C1 segment of cervical spinal cord (tissue), 14 donors: Measurements from ENCODE around the gene TFRC.
"Not testable (repeated sequence)": the region's sequence is repeated elsewhere in the genome, so short reads cannot be mapped to it uniquely, and the experiment has no call there.

Source experiments
- DNase-seq, 14 donors: peaks; one replicate each; lab custom pipeline; 2025; lab: John Stamatoyannopoulos, UW

The TFRC gene

DNA sequence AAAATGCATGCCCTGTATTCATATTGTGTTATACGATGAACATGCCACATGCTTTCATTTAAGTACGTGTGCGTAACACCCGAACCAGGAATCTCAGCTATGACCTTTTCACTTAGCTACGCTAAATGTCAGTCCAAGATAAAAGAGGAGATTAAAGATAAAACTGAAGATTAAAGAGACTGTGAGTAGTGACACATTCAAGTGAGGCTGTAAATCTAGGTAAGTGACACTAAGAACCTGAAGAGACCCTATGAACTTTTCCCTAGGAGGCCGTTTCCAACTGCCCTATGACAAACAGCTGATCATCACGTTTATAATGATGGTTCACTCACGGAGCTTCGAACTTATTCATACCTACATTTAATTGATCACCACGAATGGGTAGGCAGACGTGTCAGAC, 32.2 kb downstream of the TFRC start:
- DNase-seq, result no peak

DNA sequence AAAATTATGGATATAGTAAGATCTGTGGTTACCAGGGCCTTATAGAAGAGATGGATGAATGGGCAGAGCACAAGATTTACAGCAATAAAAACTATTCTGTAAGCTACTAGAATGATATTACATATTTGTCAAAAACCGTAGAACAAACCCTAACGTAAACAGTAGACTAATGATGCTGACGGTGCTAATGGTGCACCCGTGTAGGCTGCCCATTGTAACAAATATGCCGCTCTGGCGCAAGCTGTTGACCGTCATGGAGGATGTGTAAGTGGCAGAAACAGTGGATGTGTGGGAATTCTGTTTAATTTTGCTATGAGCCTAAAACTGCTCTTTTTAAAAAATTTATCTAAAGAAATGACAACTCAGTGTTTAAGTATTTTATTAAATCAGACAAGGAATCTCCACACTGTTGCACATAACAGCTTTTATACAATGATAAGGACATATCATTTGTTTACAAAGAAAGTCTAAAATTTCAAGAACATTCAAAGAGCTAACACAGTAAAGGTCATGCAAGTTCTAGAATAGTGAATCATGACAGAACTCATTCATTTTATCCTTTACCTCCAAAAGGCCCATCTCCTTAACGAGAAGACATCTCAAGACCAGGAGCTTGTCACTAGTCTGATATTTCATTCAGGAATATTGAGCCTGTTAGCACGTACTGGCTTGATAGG, 32.8 kb downstream of the TFRC start:
- DNase-seq, result no peak

DNA sequence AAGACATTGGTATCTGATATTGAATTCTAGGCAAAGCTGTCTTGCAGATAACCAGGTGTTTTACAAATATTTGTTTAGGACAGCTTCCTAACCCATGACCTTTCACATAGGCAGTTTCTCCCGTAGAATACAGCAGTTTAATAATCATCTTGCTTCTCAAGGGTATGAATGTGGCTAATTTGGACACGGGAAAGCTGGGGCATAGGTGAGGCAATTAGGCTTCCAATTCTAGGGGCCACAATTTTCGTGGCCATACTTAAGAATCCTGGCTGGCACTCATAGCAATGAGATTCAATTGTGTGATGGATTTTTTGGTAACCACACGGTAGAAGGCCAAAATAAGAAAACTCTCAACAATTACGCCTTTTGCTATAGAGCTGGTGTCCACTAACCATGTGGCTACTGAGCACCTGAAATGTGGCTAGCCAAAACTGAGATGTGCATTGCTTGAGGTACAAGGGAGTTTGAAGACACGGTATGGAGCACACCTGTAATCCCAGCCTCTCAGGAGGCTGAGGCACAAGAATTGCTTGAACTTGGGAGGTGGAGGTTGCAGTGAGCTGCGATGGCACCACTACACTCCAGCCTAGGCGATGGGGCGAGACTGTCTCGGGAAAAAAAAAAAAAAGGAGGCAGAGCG, 34.4 kb downstream of the TFRC start:
- DNase-seq, result no peak

DNA sequence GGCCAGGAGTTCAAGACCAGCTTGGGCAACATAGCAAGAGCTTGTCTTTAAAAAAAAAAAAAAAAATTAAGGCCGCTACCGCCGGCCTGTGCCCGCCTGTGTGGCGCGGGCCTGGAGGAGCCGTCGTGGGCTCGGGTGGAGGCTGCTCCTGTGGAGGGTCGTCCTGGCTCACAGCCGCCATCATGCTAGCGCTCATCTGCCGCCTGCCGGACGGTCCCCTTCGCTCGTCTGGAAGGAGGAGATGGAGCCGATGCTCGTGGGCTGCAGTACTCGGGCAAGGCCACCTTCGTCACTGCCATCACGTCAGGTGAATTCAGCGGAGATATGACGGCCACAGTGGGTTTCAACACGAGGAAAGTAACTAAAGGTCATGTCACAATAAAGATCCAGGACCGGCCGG, 37.4 kb downstream of the TFRC start:
- no peak for DNase-seq

DNA sequence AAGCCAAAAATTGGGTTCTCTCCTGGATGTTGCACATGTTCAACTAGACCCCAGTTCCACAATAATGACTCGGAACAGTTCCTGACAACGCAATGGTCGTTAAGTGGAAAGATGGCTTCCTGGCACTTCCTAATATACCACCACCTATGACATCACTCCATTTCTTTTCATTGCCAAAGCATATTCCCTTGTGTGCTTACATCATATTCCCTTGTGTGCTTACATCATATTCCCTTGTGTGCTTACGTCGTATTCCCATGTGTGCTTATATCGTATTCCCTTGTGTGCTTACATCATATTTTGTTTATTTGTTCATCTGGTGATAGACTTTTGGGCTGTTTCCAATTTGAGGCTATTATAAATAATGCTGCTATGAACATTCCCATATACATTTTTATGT, 39.2 kb downstream of the TFRC start:
- DNase-seq, result no peak

DNA sequence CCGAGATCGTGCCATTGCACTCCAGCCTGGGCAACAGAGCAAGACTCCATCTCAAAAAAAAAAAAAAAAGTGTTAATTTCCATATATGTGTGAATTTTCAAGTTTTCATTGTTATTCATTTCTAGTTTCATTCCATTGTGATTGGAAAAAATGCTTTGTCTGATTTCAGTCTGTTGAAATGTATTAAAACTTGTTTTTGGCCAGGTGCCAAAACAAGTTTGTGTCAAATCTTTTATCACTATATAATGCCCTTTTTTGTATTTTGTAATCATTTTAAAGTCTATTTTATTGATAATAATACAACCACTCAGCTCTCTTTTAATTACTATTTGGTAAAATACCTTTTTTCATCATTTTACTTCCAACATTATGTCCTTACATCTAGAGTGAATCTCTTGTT, 42.5 kb downstream of the TFRC start:
- no peak for DNase-seq

DNA sequence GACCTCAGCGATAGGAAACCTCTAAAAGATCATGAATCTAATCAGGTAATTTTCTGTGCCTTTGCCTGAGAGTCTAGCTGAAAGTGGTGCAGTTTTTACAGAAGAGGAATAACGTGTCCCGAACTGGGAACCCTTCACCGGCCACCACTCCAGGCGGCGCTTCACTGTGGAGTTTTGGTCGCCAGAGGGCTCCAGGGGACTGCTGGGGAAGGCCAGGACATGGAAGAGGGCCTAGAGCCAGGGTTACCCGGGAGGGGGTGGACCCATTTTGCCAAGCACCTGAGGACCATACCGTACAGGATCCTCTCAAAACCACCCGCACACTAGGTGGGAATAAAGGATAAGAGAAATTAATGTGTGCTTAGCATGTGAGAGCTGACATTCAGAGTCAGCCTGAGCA, 55.8 kb downstream of the TFRC start:
- DNase-seq, result not testable (repeated sequence)

DNA sequence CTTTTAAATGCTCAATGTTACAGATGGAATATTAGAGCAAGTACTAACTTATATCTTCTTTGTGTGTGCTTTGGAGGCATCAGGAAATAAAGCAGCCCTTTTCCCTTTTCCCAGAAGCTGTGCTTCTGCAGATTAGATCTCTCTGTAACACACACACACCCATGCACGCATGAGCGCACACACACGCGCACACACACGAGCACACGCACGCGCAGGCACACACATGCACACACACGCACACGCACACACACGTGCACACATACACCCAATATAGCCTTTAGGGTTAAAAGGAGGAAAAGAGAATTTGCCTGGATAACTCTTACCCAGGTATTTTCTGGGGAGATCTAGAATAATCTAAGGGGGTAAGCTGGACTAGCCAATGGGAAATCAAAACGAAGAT, 56.9 kb downstream of the TFRC start:
- DNase-seq, result no peak

DNA sequence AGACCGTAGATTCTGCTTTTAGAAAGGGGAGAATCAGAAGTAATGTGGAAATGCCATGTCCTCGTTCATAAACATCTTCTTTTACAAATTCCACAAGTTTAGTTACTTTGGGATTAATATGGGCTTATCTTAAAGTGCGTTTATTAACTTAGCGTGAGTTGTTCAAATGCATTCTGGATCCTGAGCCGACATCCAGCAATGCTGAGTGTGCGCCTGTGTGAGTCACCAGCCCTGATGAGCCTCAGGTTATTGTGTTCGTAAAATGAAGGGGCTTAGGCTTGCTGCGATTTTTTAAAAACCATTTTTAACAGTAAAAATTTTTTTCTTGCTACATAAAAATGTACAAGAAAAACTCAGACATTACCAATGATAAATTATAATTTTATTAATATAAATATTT, 57.9 kb downstream of the TFRC start:
- DNase-seq, result no peak

DNA sequence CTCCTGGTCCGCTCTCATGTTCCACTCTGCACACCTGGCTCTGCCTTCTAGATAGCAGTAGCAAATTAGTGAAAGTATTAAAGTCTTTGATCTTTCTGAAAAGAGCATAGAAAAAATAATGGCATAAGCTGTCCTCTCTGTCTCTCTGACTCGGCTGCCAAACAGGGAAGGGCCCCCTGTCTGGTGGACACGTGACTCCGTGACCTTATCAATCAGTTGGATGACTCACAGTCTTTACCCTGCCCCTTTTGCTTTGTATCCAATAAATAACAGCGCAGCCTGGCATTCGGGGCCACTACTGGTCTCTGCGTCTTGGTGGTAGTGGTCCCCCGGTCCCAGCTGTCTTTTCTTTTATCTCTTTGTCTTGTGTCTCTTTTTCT, 59.4 kb downstream of the TFRC start:
- not testable (repeated sequence) for DNase-seq

DNA sequence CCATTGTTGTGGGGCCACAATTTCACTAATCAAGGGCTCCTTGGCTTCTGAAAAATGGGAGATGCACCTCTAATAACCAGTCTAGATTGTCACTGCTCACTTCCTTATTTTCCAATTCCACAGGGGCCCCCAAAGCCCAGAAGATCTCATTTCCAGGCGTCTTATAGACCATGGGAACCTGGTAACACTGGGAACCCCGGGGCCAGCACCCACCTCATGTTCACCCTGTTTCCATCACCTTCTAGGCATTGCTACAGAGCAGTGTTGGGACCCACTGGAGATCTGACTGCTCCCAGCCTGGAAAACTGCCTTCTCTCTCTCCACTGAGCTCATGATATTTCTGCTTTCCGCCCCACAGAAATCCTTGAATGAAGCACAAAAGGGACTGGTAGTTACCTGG, 61.5 kb downstream of the TFRC start:
- no peak for DNase-seq

DNA sequence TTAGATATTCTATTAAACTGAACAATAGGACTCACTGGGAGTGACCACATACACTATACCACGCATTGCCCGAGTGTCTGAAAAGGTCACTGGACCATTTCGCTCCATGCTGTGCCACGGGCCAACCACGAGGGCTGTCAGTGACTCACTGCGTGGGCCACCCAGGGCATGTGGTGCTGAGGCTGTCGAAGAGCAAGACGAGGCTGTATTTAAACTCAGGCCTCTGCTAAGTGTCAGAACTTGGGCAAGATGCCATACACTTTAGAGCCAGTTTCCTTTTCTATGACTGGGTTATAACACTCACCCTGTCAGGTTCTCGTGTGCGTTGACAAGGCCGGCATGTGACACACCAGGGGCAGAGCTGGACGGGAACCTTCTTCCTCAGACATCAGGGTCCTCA, 62.3 kb downstream of the TFRC start:
- not testable (repeated sequence) for DNase-seq

DNA sequence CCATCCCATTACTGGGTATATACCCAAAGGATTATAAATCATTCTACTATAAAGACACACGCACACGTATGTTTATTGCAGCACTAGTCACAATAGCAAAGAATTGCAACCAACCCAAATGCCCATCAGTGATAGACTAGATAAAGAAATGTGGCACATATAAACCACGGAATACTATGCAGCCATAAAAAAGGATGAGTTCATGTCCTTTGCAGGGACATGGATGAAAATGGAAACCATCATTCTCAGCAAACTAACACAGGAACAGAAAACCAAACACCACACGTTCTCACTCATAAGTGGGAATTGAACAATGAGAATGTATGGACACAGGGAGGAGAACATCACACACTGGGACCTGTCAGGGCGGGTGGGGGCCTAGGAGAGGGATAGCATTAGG, 63.7 kb downstream of the TFRC start:
- DNase-seq, result not testable (repeated sequence)

DNA sequence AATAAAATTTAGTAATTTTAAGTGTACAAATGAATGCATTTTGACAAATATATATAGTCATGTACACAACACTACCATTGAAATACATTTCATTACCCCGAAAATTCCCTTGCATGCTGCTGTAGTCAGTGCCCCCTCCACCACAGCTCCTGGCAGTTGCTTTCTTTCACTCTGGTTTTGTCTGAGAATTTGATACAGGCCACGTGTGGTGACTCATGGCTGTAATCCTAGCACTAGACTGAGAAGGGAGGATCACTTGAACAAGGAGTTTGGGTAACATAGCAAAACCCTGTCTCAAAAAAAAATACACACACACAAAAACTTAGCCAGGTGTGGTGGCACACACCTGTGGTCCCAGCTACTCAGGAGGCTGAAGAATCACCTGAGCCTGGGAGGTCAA, 65.4 kb downstream of the TFRC start:
- no peak for DNase-seq

DNA sequence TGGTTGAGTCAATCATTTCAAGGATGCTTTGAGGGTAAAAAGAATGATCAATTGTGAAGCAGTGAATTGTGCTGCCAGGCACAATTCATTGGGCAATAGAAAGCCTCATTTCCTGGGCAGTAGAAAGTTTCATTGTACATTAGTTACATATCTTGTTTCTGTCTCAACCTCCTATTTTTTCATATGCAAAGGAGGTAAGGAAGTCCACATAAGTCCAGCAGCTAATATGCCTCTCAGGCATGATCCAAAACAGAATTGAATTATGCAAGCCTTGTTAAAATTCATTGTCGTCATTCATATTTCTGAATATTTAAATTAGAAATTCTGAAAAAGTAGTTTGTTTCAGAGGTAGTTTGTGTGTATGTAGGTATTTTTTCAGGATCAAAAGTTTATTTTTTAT, 65.8 kb downstream of the TFRC start:
- DNase-seq, result no peak

DNA sequence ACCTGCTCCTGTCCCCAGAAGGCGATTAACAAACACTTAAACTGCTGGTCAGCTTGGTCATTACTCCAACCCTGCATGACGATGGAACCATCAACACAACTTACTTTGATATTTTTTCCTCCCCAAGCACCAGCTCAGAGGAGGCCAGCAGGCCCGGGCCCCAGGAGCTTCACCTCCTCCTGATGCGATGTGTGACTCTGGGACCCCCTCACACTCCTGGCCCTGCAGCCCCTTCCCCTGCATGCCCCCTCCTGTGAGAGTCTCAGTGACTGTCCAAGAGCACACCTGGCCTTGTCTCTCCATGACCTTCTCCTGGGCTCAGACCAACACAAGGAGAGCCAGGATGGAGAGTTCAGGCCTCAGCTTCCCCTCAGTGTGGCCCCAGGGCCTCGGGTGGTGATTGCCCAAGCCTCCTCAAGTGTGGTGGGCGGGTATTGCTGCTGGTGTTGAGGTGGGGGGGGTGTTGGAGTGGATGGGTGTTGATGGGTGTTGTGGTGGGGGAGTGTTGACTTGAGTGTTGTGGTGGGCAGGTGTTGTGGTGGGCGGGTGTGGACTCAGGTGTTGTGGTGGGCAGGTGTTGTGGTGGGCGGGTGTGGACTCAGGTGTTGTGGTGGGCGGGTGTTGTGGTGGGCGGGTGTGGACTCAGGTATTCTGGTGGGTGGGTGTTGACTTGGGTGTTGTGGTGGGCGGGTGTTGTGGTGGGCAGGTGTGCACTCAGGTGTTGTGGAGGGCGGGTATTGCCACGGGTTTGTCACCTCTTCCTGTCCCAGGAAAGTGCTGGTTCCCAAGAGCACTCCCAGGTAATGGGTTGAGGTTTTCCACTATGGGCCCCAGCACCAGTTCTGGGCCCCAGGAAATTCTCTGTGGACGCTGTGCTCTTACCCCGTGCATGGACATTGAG, 68.1 kb downstream of the TFRC start:
- DNase-seq, result no peak

DNA sequence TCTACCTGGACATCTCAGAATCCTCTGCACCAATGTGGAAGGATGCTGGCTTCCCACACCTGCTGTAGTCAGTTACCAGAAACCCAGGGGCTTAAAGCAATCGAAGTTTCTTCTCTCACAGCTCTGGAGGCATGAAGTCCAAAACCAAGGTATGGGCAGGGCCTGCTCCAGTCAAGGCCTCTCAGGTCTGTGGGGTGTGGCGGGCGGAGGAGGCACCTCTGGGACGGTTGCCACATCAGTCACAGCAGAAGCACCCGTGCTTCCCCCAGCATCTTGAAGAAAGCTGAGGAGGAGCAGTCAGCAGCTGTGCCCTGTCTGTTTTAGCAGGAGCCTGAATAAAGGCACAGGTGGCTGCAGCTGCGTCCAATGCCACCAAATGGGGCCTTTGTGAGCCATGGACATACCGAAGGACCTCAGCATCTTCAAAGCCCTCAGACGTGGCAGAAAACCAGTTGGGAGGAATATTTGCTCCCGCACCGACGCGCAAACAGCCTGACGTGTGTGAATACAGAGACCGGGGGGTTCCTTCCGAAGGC, 68.9 kb downstream of the TFRC start:
- no peak for DNase-seq

DNA sequence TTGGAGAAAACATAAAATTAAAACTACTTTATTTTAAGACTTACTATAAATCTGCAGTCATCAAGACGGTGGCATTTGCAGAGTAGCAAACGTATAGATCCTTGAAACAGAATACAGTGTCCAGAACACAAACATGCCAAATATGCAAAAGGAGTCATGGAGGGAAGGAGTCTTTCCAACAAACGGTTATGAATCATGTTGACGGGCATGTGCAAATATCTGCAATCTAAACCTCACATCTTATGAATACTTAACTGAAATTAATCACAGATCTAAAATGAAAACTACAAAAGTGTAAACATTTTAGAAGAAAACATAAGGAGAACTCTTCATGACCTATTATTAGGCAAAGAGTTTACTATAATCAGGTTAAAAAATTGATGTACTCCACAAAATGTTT, 69.4 kb downstream of the TFRC start:
- no peak for DNase-seq

DNA sequence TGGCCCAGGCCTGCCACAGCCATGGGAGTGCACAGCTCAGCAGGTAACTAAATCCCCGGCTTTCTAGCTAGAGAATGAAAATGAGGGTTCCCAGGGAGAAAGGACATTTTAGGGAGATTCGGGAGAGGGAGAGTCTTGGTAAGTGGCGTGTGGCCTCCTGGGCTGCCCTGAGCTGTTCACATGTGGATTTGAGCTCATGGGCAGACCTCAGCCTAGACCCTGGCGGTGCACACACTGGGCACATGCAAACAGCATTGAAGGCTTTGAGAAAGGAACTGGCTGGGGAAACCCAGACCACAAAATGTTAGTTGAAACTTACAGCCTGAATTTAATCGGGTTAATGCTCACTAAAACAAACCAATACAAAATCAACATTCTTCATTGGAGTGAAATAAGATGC, 72.4 kb downstream of the TFRC start:
- no peak for DNase-seq

DNA sequence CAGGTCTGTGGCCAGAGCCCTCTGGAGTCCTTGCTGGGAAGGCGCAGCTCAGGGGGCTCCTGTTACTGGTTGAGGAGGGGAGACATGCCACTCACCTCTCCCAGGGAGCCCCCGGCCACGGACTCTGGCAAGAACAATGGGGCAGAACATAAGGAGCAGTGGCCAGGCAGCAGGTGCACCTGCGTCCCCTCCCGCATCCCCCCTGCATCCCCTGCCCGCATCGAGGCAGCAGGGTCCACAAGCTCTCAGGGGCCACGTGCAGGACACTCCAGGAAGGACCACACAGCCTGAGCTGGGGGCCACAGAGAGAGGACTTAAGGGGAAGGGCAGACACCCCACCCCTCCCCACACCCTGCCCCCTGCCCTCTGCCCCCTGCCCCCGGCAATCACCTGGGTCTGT, 73.0 kb downstream of the TFRC start:
- DNase-seq, result no peak

DNA sequence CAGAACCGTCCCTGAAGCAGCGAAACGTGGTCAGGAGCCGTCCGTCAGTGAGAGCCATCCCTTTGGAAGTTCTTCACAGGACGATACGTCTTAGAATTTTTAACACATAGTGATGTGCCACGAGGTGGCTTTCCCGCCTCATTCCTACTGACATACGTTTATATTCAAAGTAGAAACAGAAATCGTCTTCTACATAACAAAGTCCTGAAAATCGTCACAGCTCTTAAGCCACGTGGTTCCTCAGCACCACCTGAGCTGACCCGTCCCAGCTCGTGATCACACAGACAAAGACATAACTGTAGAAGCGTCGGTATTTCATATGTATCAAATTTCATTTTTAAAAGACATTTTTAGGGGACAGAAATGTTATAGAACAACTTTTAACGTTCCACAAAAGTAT, 73.5 kb downstream of the TFRC start:
- no peak for DNase-seq

DNA sequence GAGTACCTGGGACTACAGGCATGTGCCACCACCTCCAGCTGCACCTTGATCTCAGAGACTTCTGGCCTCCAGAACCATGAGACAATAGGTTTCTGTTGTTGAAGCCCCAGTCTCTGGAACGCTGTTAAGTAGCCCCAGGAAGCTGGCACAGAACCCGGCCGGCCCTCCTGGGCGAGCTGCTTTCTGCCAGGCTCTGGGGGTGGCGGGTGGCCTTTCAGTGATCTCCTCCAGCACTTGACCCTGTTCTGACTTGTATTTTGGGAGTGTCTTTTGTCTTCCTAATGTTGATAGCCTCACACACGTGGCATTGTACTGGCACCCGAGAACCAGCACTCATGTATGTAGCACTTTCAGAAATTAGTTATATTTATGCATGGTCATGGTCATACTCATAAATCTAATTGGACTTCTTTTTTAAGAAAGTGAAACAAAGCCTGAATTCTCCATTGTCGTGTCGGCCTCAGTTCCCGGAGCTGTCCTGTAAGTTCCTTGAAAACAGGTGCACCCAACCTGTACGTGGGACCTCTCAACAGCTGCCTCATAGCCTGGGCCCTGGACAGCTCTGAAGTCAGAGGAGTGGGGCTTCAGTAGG, 74.0 kb downstream of the TFRC start:
- DNase-seq, result no peak
